ENCODE data around the gene EVC. TPM values are rescaled to one million over a fixed set of nuclear protein-coding genes. Genes with fewer than 3 reads are reported as not detected.

EVC gene
- total and polyA plus RNA-seq, 3 experiments from 2014 or later, result 0.02 to 2.3 (median 1.6) TPM

GRCh38 chr4:5709207-5709575 lies 1.8 kb upstream of the EVC start:
- H3K27me3 ChIP-seq (ENCODE audit: insufficient read depth, low read length, poor library complexity, severe bottlenecking), result peaks cover 3% of the 10 kb centered on the region
- Mint-ChIP-seq H3K9me3 (peaks cover 3 to 9% (median 6%) of the 10 kb centered on the region in 5 donors), H3K27ac (no peak overlapping the region), H3K36me3 (no peaks in the 10 kb centered on the region), H3K27me3 (peaks cover 32 to 42% of the 10 kb centered on the region in 2 donors), H3K4me1 (peaks cover 10 to 18% (median 17%) of the 10 kb centered on the region in 3 donors), H3K4me3 (no peak overlapping the region)
- ChIA-PET CTCF (no interaction called here), POLR2A (no interaction called here)
- no peak overlapping the region for H3K27ac ChIP-seq (ENCODE audit: low read depth, low read length)
- H3K36me3 ChIP-seq (ENCODE audit: insufficient read depth, low read length), result no peaks in the 10 kb centered on the region
- H3K4me1 ChIP-seq (ENCODE audit: insufficient read depth, low read length), result no peaks in the 10 kb centered on the region
- H3K4me3 ChIP-seq (ENCODE audit: low read length), result no peak overlapping the region
- no peaks in the 10 kb centered on the region for H3K9me3 ChIP-seq (ENCODE audit: low read length)
- no peak for DNase-seq

GRCh38 chr4:5710065-5710960 lies 688 bp upstream of the EVC start:
- Histone ChIP-seq H3K27ac (ENCODE audit: low read depth, low read length) (no peak overlapping the region), H3K4me3 (ENCODE audit: low read length) (no peak overlapping the region), H3K4me1 (ENCODE audit: insufficient read depth, low read length) (no peaks in the 10 kb centered on the region), H3K9me3 (ENCODE audit: low read length) (no peaks in the 10 kb centered on the region), H3K27me3 (ENCODE audit: insufficient read depth, low read length, poor library complexity, severe bottlenecking) (peaks cover 3% of the 10 kb centered on the region), H3K36me3 (ENCODE audit: insufficient read depth, low read length) (no peaks in the 10 kb centered on the region)
- no peak for DNase-seq
- peaks cover 10 to 17% (median 14%) of the 10 kb centered on the region in 5 donors for H3K9me3 Mint-ChIP-seq
- H3K4me1 Mint-ChIP-seq, result peaks cover 10 to 18% (median 17%) of the 10 kb centered on the region in 3 donors
- no peaks in the 10 kb centered on the region for H3K36me3 Mint-ChIP-seq
- H3K27ac Mint-ChIP-seq, result peak overlapping the region in 6 of 8 donors; percentile 2 to 93 (median 40)
- CTCF ChIA-PET, result no interaction called here
- peaks cover 32 to 42% of the 10 kb centered on the region in 2 donors for H3K27me3 Mint-ChIP-seq
- peak overlapping the region; percentile 71 to 82 (median 76) for H3K4me3 Mint-ChIP-seq
- POLR2A ChIA-PET, result no interaction called here

- H3K9me3 Mint-ChIP-seq, result peaks cover 12 to 23% (median 17%) of the 10 kb centered on the region in 5 donors
- no peak overlapping the region for H3K4me3 ChIP-seq (ENCODE audit: low read length)
- no peak overlapping the region for H3K27ac ChIP-seq (ENCODE audit: low read depth, low read length)
- peaks cover 28 to 38% of the 10 kb centered on the region in 2 donors for H3K27me3 Mint-ChIP-seq
- peak overlapping the region in 5 of 7 donors; percentile 38 to 82 (median 52) for H3K4me3 Mint-ChIP-seq
- H3K27ac Mint-ChIP-seq, result no peak overlapping the region
- H3K36me3 ChIP-seq (ENCODE audit: insufficient read depth, low read length), result no peaks in the 10 kb centered on the region
- DNase-seq, result no peak
- ChIA-PET CTCF (no interaction called here), POLR2A (no interaction called here)
- peaks cover 10 to 18% (median 15%) of the 10 kb centered on the region in 3 donors for H3K4me1 Mint-ChIP-seq
- no peaks in the 10 kb centered on the region for H3K4me1 ChIP-seq (ENCODE audit: insufficient read depth, low read length)
- H3K36me3 Mint-ChIP-seq, result no peaks in the 10 kb centered on the region
- no peaks in the 10 kb centered on the region for H3K9me3 ChIP-seq (ENCODE audit: low read length)
- peaks cover 3% of the 10 kb centered on the region for H3K27me3 ChIP-seq (ENCODE audit: insufficient read depth, low read length, poor library complexity, severe bottlenecking)
These were observed 631 bp downstream of the EVC start for GRCh38 chr4:5711479-5712184.

GRCh38 chr4:5712517-5712916 lies 1.5 kb downstream of the EVC start:
- POLR2A ChIA-PET, result no interaction called here
- CTCF ChIA-PET, result no interaction called here
- no peaks in the 10 kb centered on the region for H3K36me3 ChIP-seq (ENCODE audit: insufficient read depth, low read length)
- H3K4me1 Mint-ChIP-seq, result peaks cover 7 to 15% (median 11%) of the 10 kb centered on the region in 3 donors
- H3K27me3 Mint-ChIP-seq, result peaks cover 25 to 29% of the 10 kb centered on the region in 2 donors
- no peaks in the 10 kb centered on the region for H3K9me3 ChIP-seq (ENCODE audit: low read length)
- H3K27me3 ChIP-seq (ENCODE audit: insufficient read depth, low read length, poor library complexity, severe bottlenecking), result peaks cover 3% of the 10 kb centered on the region
- no peak overlapping the region for H3K27ac Mint-ChIP-seq
- H3K4me3 Mint-ChIP-seq, result peak overlapping the region in 2 of 7 donors; percentile 3 to 69
- no peaks in the 10 kb centered on the region for H3K36me3 Mint-ChIP-seq
- H3K27ac ChIP-seq (ENCODE audit: low read depth, low read length), result no peak overlapping the region
- peaks cover 12 to 24% (median 20%) of the 10 kb centered on the region in 5 donors for H3K9me3 Mint-ChIP-seq
- no peaks in the 10 kb centered on the region for H3K4me1 ChIP-seq (ENCODE audit: insufficient read depth, low read length)
- H3K4me3 ChIP-seq (ENCODE audit: low read length), result no peak overlapping the region
- no peak for DNase-seq

DNA sequence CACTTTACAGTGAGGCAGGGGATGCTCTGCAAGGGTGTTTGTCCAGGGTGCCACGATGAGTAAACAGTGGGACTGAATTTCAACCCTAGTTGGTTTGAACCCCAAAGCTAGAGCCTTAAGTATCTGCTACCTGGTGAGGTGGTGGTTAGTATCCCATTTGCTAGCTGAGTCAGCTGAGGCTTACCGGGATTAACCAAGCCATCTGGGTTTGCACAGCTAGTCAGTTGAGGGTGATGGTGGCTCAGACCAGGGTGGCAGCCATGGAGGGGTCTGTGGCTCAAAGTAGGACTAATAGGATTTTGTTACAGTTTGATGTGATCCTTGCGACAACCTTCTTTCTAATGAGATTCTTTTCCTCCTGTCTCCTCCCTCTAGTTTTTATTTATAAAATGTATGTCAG lies 1.9 kb downstream of the EVC start:
- DNase-seq, result no peak
- peaks cover 22 to 26% of the 10 kb centered on the region in 2 donors for H3K27me3 Mint-ChIP-seq
- Histone ChIP-seq H3K9me3 (ENCODE audit: low read length) (no peaks in the 10 kb centered on the region), H3K36me3 (ENCODE audit: insufficient read depth, low read length) (no peaks in the 10 kb centered on the region), H3K27ac (ENCODE audit: low read depth, low read length) (no peak overlapping the region), H3K27me3 (ENCODE audit: insufficient read depth, low read length, poor library complexity, severe bottlenecking) (peaks cover 3% of the 10 kb centered on the region), H3K4me3 (ENCODE audit: low read length) (no peak overlapping the region), H3K4me1 (ENCODE audit: insufficient read depth, low read length) (no peaks in the 10 kb centered on the region)
- peaks cover 5 to 14% (median 8%) of the 10 kb centered on the region in 3 donors for H3K4me1 Mint-ChIP-seq
- ChIA-PET POLR2A (no interaction called here), CTCF (no interaction called here)
- H3K36me3 Mint-ChIP-seq, result no peaks in the 10 kb centered on the region
- H3K9me3 Mint-ChIP-seq, result peaks cover 12 to 24% (median 21%) of the 10 kb centered on the region in 5 donors
- H3K4me3 Mint-ChIP-seq, result peak overlapping the region in 1 of 7 donors; percentile 69
- no peak overlapping the region for H3K27ac Mint-ChIP-seq

GRCh38 chr4:5713861-5714260 lies 2.9 kb downstream of the EVC start:
- Mint-ChIP-seq H3K4me1 (peaks cover 5 to 14% (median 8%) of the 10 kb centered on the region in 3 donors), H3K4me3 (no peak overlapping the region), H3K27me3 (peaks cover 20 to 26% of the 10 kb centered on the region in 2 donors), H3K36me3 (no peaks in the 10 kb centered on the region), H3K27ac (no peak overlapping the region), H3K9me3 (peaks cover 15 to 24% (median 21%) of the 10 kb centered on the region in 5 donors)
- no peak overlapping the region for H3K27ac ChIP-seq (ENCODE audit: low read depth, low read length)
- no peaks in the 10 kb centered on the region for H3K36me3 ChIP-seq (ENCODE audit: insufficient read depth, low read length)
- POLR2A ChIA-PET, result no interaction called here
- H3K4me3 ChIP-seq (ENCODE audit: low read length), result no peak overlapping the region
- CTCF ChIA-PET, result no interaction called here
- no peak for DNase-seq
- peaks cover 3% of the 10 kb centered on the region for H3K27me3 ChIP-seq (ENCODE audit: insufficient read depth, low read length, poor library complexity, severe bottlenecking)
- H3K4me1 ChIP-seq (ENCODE audit: insufficient read depth, low read length), result no peaks in the 10 kb centered on the region
- H3K9me3 ChIP-seq (ENCODE audit: low read length), result no peaks in the 10 kb centered on the region

GRCh38 chr4:5715357-5715756 lies 4.4 kb downstream of the EVC start:
- H3K4me1 Mint-ChIP-seq, result peaks cover 5 to 14% (median 8%) of the 10 kb centered on the region in 3 donors
- Histone ChIP-seq H3K9me3 (ENCODE audit: low read length) (no peaks in the 10 kb centered on the region), H3K36me3 (ENCODE audit: insufficient read depth, low read length) (no peaks in the 10 kb centered on the region), H3K27ac (ENCODE audit: low read depth, low read length) (no peak overlapping the region), H3K4me3 (ENCODE audit: low read length) (no peak overlapping the region), H3K27me3 (ENCODE audit: insufficient read depth, low read length, poor library complexity, severe bottlenecking) (peaks cover 3% of the 10 kb centered on the region), H3K4me1 (ENCODE audit: insufficient read depth, low read length) (no peaks in the 10 kb centered on the region)
- H3K4me3 Mint-ChIP-seq, result no peak overlapping the region
- peaks cover 13 to 23% of the 10 kb centered on the region in 2 donors for H3K27me3 Mint-ChIP-seq
- peaks cover 17 to 22% (median 21%) of the 10 kb centered on the region in 5 donors for H3K9me3 Mint-ChIP-seq
- ChIA-PET CTCF (no interaction called here), POLR2A (no interaction called here)
- no peak for DNase-seq
- H3K27ac Mint-ChIP-seq, result no peak overlapping the region
- no peaks in the 10 kb centered on the region for H3K36me3 Mint-ChIP-seq

DNA sequence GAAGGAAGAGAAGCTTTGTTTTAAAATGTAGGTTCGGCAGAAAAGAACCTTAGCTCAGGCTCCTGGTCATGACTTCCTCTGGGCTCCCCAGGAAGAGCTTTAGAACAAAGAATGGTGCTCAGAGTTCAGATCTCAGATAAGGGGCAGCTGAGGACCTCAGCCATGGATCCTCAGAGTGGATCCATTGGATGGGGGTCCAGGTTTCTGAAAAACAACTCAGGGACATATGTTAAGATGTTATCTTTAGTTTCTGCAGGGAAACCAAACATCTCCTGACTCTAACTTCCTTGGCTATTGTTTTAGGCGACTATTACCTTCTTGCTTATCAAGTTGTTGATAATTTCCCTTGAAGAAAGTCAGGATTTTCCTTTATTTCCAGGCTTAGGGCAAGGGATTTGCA lies 5.4 kb downstream of the EVC start:
- POLR2A ChIA-PET, result no interaction called here
- CTCF ChIA-PET, result no interaction called here
- Mint-ChIP-seq H3K4me3 (no peak overlapping the region), H3K27me3 (peaks cover 9 to 17% of the 10 kb centered on the region in 2 donors), H3K27ac (no peak overlapping the region), H3K9me3 (peaks cover 17 to 22% (median 21%) of the 10 kb centered on the region in 5 donors), H3K36me3 (no peaks in the 10 kb centered on the region), H3K4me1 (peaks cover 1 to 9% (median 3%) of the 10 kb centered on the region in 3 donors)
- Histone ChIP-seq H3K27ac (ENCODE audit: low read depth, low read length) (no peak overlapping the region), H3K9me3 (ENCODE audit: low read length) (no peaks in the 10 kb centered on the region), H3K4me1 (ENCODE audit: insufficient read depth, low read length) (no peaks in the 10 kb centered on the region), H3K36me3 (ENCODE audit: insufficient read depth, low read length) (no peaks in the 10 kb centered on the region), H3K4me3 (ENCODE audit: low read length) (no peak overlapping the region), H3K27me3 (ENCODE audit: insufficient read depth, low read length, poor library complexity, severe bottlenecking) (no peaks in the 10 kb centered on the region)
- no peak for DNase-seq

Measured in CD8-positive, alpha-beta memory T cell (primary cell).